ENCODE data around the gene MTFP1. TPM values are rescaled to one million over a fixed set of nuclear protein-coding genes. Genes with fewer than 3 reads are reported as not detected.

The MTFP1 gene
- total and polyA plus RNA-seq, 9 donors: 1.7 to 10.9 (median 6.3) TPM

GRCh38 chr22:30396871-30397655 is 28.5 kb upstream of the MTFP1 start, which contains the start of gene SEC14L2:
Gene SEC14L2 (plus strand): TSS chr22:30397018. CDS start chr22:30397117, 99 bp downstream.
- intact Hi-C loops (cut with DNase I): loop anchor here in 1 of 4 donors (10.0 kb wide), 1 partner anchor 292 kb away; no protein-coding TSS in a partner anchor
- H3K36me3 ChIP-seq: no peaks in the 10 kb centered on the region
- peaks cover 9% of the 10 kb centered on the region for H3K4me1 ChIP-seq (ENCODE audit: insufficient read depth)
- peak within 1 kb of the TSS; percentile 57 for H3K4me3 ChIP-seq
- H3K9me3 ChIP-seq: no peaks in the 10 kb centered on the region
- TF ChIP-seq CTCF (IDR thresholded peaks at IDR 0.05) (no peak), EP300 (IDR thresholded peaks at IDR 0.05) (no peak), POLR2A (IDR thresholded peaks at IDR 0.05) (peak; percentile 12)
- WGBS, 3 donors: 1 to 2% (median 1%) methylated on average over 31 to 56 of the region's 56 CpGs
- DNase-seq: peak; percentile 63 to 75 (median 70)
- H3K27me3 ChIP-seq: no peaks in the 10 kb centered on the region
- H3K27ac ChIP-seq: peak within 1 kb of the TSS in 1 of 2 donors; percentile 17

- DNase-seq: no peak
- Histone ChIP-seq H3K27me3 (no peaks in the 10 kb centered on the region), H3K4me3 (peak overlapping the region; percentile 57), H3K36me3 (no peaks in the 10 kb centered on the region), H3K27ac (no peak overlapping the region), H3K4me1 (ENCODE audit: insufficient read depth) (peaks cover 9% of the 10 kb centered on the region), H3K9me3 (no peaks in the 10 kb centered on the region)
- WGBS, 3 donors: 18 to 32% (median 24%) methylated on average over 11 of the region's 11 CpGs
- TF ChIP-seq CTCF (IDR thresholded peaks at IDR 0.05): no peak
- TF ChIP-seq EP300 (IDR thresholded peaks at IDR 0.05): no peak
- no peak for TF ChIP-seq POLR2A (IDR thresholded peaks at IDR 0.05)
- intact Hi-C loops (cut with DNase I): loop anchor here in 1 of 4 donors (10.0 kb wide), 1 partner anchor 293 kb away; no protein-coding TSS in a partner anchor
These were observed 27.6 kb upstream of the MTFP1 start for GRCh38 chr22:30397656-30398635.

GRCh38 chr22:30398685-30399680 is 26.6 kb upstream of the MTFP1 start:
- no peak for DNase-seq
- Histone ChIP-seq H3K4me3 (no peak overlapping the region), H3K4me1 (ENCODE audit: insufficient read depth) (peaks cover 9% of the 10 kb centered on the region), H3K36me3 (no peaks in the 10 kb centered on the region), H3K9me3 (no peaks in the 10 kb centered on the region), H3K27me3 (no peaks in the 10 kb centered on the region), H3K27ac (no peak overlapping the region)
- intact Hi-C loops (cut with DNase I): loop anchor here in 1 of 4 donors (10.0 kb wide), 1 partner anchor 294 kb away; no protein-coding TSS in a partner anchor
- WGBS, 3 donors: 29 to 36% (median 36%) methylated on average over 25 of the region's 25 CpGs
- TF ChIP-seq CTCF (IDR thresholded peaks at IDR 0.05): no peak
- TF ChIP-seq EP300 (IDR thresholded peaks at IDR 0.05): no peak
- no peak for TF ChIP-seq POLR2A (IDR thresholded peaks at IDR 0.05)
